Heart left ventricle (tissue), 16 donors: ENCODE measurements around the gene KCNAB2. TPM values are rescaled to one million over a fixed set of nuclear protein-coding genes. Genes with fewer than 3 reads are reported as not detected.
A peak's percentile ranks its signal among the peaks of the same experiment; 100 is the strongest.

ENCODE experiments used
- ATAC-seq, 4 donors: fragments of 200-7000 bp; cut with Tn5 transposase; one replicate each; pipeline ENCODE4 v1.9.1; 2020 to 2022; ENCODE audit warnings: moderate library complexity in 4 of 4, mild to moderate bottlenecking in 3 of 4, moderate number of reproducible peaks in 1 of 4
- DNase-seq, 5 donors: peaks; one replicate each; pipeline ENCODE4 v3.0.0-alpha.2; 2020
- H3K27ac ChIP-seq, 12 donors: fragments of 200-600 bp; sonication (generic) in 4 of 12; one replicate each; pipeline versions ENCODE4 v1.5.0 to v1.8.0; 2016 to 2022; ENCODE audit warnings: mild to moderate bottlenecking in 2 of 12
- H3K27me3 ChIP-seq, 9 donors: fragments of 200-600 bp; sonication (generic) in 2 of 9; one replicate each; pipeline versions ENCODE4 v1.5.1 to v1.8.0; 2016 to 2022; ENCODE audit warnings: mild to moderate bottlenecking in 3 of 9
- H3K36me3 ChIP-seq, 9 donors: fragments of 200-600 bp; sonication (generic) in 2 of 9; one replicate each; pipeline versions ENCODE4 v1.5.0 to v1.8.0; 2018 to 2022; ENCODE audit warnings: mild to moderate bottlenecking in 2 of 9
- H3K4me1 ChIP-seq, 12 donors: fragments of 200-600 bp; sonication (generic) in 4 of 12; one replicate each; pipeline versions ENCODE4 v1.5.0 to v1.8.0; 2016 to 2022; ENCODE audit warnings: mild to moderate bottlenecking in 3 of 12
- H3K4me3 ChIP-seq, 12 donors: fragments of 200-600 bp; sonication (generic) in 4 of 12; one replicate each; pipeline versions ENCODE4 v1.5.0 to v1.8.0; 2017 to 2022; ENCODE audit warnings: mild to moderate bottlenecking in 9 of 12, moderate library complexity in 4 of 12
- H3K9me3 ChIP-seq, 12 donors: fragments of 200-600 bp; sonication (generic) in 4 of 12; one replicate each; pipeline versions ENCODE4 v1.5.0 to v1.8.0; 2016 to 2022; ENCODE audit warnings: mild to moderate bottlenecking in 1 of 12
- CTCF ChIP-seq, 12 donors: fragments of 200-600 bp; sonication (generic) in 4 of 12; IDR thresholded peaks; one replicate each; pipeline versions ENCODE4 v1.5.0 to v1.8.0; 2018 to 2022; ENCODE audit warnings: antibody characterized with exemption in 12 of 12, mild to moderate bottlenecking in 5 of 12
- POLR2A ChIP-seq, 2 donors: fragments of 450-650 bp; IDR thresholded peaks; one replicate each; pipeline ENCODE4 v1.6.1; 2017; ENCODE audit warnings: antibody characterized with exemption in 2 of 2, mild to moderate bottlenecking in 2 of 2, moderate library complexity in 2 of 2
- WGBS, 4 donors: extraction: QIAGEN DNeasy Blood & Tissue Kit in 2 of 4; methylation state at CpG; one replicate each; pipeline versions ENCODE4 v1.1.5 to v1.1.7; 2013 to 2018; 5-methylcytosine and 5-hydroxymethylcytosine counted together
- intact Hi-C, 10 donors: fragments of 100-400 bp; cut with DNase I; formaldehyde crosslinking; loops; one replicate each; pipeline versions ENCODE4 v1.11.1 to v1.14.2; 2022
- polyA plus RNA-seq, 2 donors: library from polyadenylated mRNA; stranded (reverse); fragments of 200-250 nt; gene quantifications; one replicate each; pipeline ENCODE4 v1.2.3, GENCODE V29; 2013
- total RNA-seq, 9 donors: library from RNA; depleted of rRNA in 2 of 9; stranded (reverse); fragments of >200 nt in 2 of 9; fragmentation: NEBNext Ultra II Directional in 3 of 9; extraction: Animal tissue kit (Norgen Biotek cat#: 25700) in 3 of 9; gene quantifications; one replicate each; pipeline versions ENCODE4 v1.1.0 to v1.2.4, GENCODE V29; 2016 to 2023
- donor health status: ischemic (EF 13 %, LVEDD 7.1; RV severe dilation, severe dysfunction).
- donor health status: healthy with polysubstance abuse.
- donor health status: DM: no; HTN: yes; CAD: no.
- donor health status: DM: no; HTN: no; CAD: no.
- donor health status: ischemic (EF 25% LVEDD 6.9; RV normal size, moderate dysfunction).
- donor health status: ischemic (EF 25% LVEDD 5.7; RV mildly dilated, moderate dysfunction).
- donor health status: healthy.
- donor health status: DM: yes; HTN: yes; CAD: no.
- donor health status: ischemic (EF 35%, LVEDD 5.7; RV mildly dilated, moderate dysfunction).
- donor health status: nonischemic (EF 11% LVEDD 7.7; RV severe dilation, severe dysfunction).
- donor health status: DM: yes; HTN: yes; CAD: no.
- donor health status: PGD.
- donor health status: ischemic (EF 29% LVEDD 5.4; RV normal size, mild dysfunction).
- donor health status: nonischemic (EF 23%, LVEDD 6.1; RV moderate dilation, normal function).

KCNAB2 gene
- total and polyA plus RNA-seq, 11 donors: 10.7 to 51.4 (median 27.2) TPM

GRCh38 chr1:6065093-6065858 lies 19.6 kb downstream of the KCNAB2 start:
- Histone ChIP-seq H3K4me1 (peaks cover 0 to 23% (median 8%) of the 10 kb centered on the region in 12 donors), H3K27ac (no peak overlapping the region), H3K9me3 (no peaks in the 10 kb centered on the region), H3K27me3 (no peaks in the 10 kb centered on the region), H3K4me3 (no peak overlapping the region), H3K36me3 (peaks cover 0 to 23% (median 0%) of the 10 kb centered on the region in 9 donors)
- intact Hi-C loops: loop anchor here in 1 of 10 donors (10.0 kb wide), 1 partner anchor 130 kb away; the partner anchor contains the start of gene RPL22
- ATAC-seq: peak in 3 of 4 donors; percentile 48 to 74 (median 49)
- peak in 4 of 5 donors; percentile 28 to 78 (median 54) for DNase-seq
- TF ChIP-seq POLR2A (IDR thresholded peaks at IDR 0.05): no peak
- TF ChIP-seq CTCF (IDR thresholded peaks at IDR 0.05): no peak
- WGBS, 4 donors: 48 to 62% (median 55%) methylated on average over 16 to 28 of the region's 28 CpGs

- Histone ChIP-seq H3K27ac (no peak overlapping the region), H3K4me1 (peaks cover 0 to 23% (median 8%) of the 10 kb centered on the region in 12 donors), H3K4me3 (no peak overlapping the region), H3K27me3 (no peaks in the 10 kb centered on the region), H3K9me3 (no peaks in the 10 kb centered on the region), H3K36me3 (peaks cover 0 to 18% (median 0%) of the 10 kb centered on the region in 9 donors)
- ATAC-seq: no peak
- no peak for TF ChIP-seq POLR2A (IDR thresholded peaks at IDR 0.05)
- no peak for TF ChIP-seq CTCF (IDR thresholded peaks at IDR 0.05)
- WGBS, 4 donors: 67 to 79% (median 73%) methylated on average over 5 to 8 of the region's 8 CpGs
- DNase-seq: no peak
- intact Hi-C loops: loop anchor here in 1 of 10 donors (10.0 kb wide), 1 partner anchor 128 kb away; the partner anchor contains the start of gene RPL22
Observed at GRCh38 chr1:6066680-6067079, 21.0 kb downstream of the KCNAB2 start.

GRCh38 chr1:6068073-6068472 lies 22.4 kb downstream of the KCNAB2 start:
- H3K4me1 ChIP-seq: peaks cover 0 to 23% (median 8%) of the 10 kb centered on the region in 12 donors
- TF ChIP-seq CTCF (IDR thresholded peaks at IDR 0.05): no peak
- no peak for TF ChIP-seq POLR2A (IDR thresholded peaks at IDR 0.05)
- DNase-seq (no peak), ATAC-seq (no peak)
- peaks cover 0 to 18% (median 0%) of the 10 kb centered on the region in 9 donors for H3K36me3 ChIP-seq
- H3K9me3 ChIP-seq: no peaks in the 10 kb centered on the region
- 88 to 92% (median 91%) methylated on average over 5 of the region's 5 CpGs for WGBS, 4 donors
- intact Hi-C loops: loop anchor here in 1 of 10 donors (10.0 kb wide), 1 partner anchor 127 kb away; the partner anchor contains the start of gene RPL22
- H3K27ac ChIP-seq: no peak overlapping the region
- H3K4me3 ChIP-seq: no peak overlapping the region
- H3K27me3 ChIP-seq: no peaks in the 10 kb centered on the region

- intact Hi-C loops: loop anchor here in 1 of 10 donors (10.0 kb wide), 1 partner anchor 126 kb away; the partner anchor contains the start of gene RPL22
- TF ChIP-seq POLR2A (IDR thresholded peaks at IDR 0.05): no peak
- TF ChIP-seq CTCF (IDR thresholded peaks at IDR 0.05): no peak
- Histone ChIP-seq H3K4me1 (peaks cover 0 to 23% (median 6%) of the 10 kb centered on the region in 12 donors), H3K4me3 (no peak overlapping the region), H3K27me3 (no peaks in the 10 kb centered on the region), H3K27ac (no peak overlapping the region), H3K9me3 (no peaks in the 10 kb centered on the region), H3K36me3 (peaks cover 0 to 25% (median 0%) of the 10 kb centered on the region in 9 donors)
- 79 to 88% (median 82%) methylated on average over 6 to 9 of the region's 9 CpGs for WGBS, 4 donors
- DNase-seq: no peak
- no peak for ATAC-seq
Observed at GRCh38 chr1:6068932-6069331, 23.2 kb downstream of the KCNAB2 start.
